HCT116 (cell line): Measurements from ENCODE around the gene LFNG. TPM values are rescaled to one million over a fixed set of nuclear protein-coding genes. Genes with fewer than 3 reads are reported as not detected.

Experiments used
- ATAC-seq: fragments of 200-7000 bp; cut with Tn5 transposase; 2 replicates; pipeline ENCODE4 v1.9.1; 2020; ENCODE audit warnings: mild to moderate bottlenecking, moderate library complexity
- BruUV-seq: library from RNA; stranded (reverse); fragments of 400-500 nt; replicated peaks from 2 replicates; lab custom pipeline; 2021; lab: Mats Ljungman, UMichigan
- CTCF ChIA-PET: fragments of 300-600 bp; sonication (Branson Sonifier 250); formaldehyde crosslinking; loops from one replicate; lab custom pipeline; 2021; ENCODE audit warnings: antibody characterized with exemption; lab: Charles Lee
- POLR2A ChIA-PET: fragments of 300-600, 350-600 bp; sonication (Branson Sonifier 250); formaldehyde crosslinking; loops from one replicate; lab custom pipeline; 2021; ENCODE audit warnings: antibody characterized with exemption; lab: Charles Lee
- RAD21 ChIA-PET, 2 experiments: fragments of 300-600 bp; sonication (Branson Sonifier 250); formaldehyde crosslinking; loops; one replicate each; lab custom pipeline; 2023; ENCODE audit warnings: low total read pairs in 2 of 2; ENCODE audit not compliant: uncharacterized antibody in 2 of 2, unreplicated experiment in 2 of 2, low non-redundant PET in 1 of 2; lab: Charles Lee
- DNase-seq: peaks from one replicate; pipeline ENCODE4 v3.0.0-alpha.2; 2010; ENCODE audit warnings: low read depth, low spot score
- H2AFZ ChIP-seq: fragments of 200-600 bp; shearing (Covaris generic), sonication (generic); 2 replicates; pipeline ENCODE4 v1.6.1; 2017; ENCODE audit warnings: low read depth, mixed run types, mixed read lengths, antibody characterized with exemption, low read length; ENCODE audit not compliant: poor library complexity, severe bottlenecking
- H3K27ac ChIP-seq: 2 replicates; pipeline ENCODE4 v1.5.1; 2012; ENCODE audit warnings: low read depth, low read length
- H3K27me3 ChIP-seq: fragments of 200-600 bp; sonication (generic); 2 replicates; pipeline ENCODE4 v1.6.1; 2016; ENCODE audit warnings: mixed run types, low read length, mixed read lengths; ENCODE audit not compliant: insufficient read depth
- H3K36me3 ChIP-seq, 2 experiments: fragments of 200-500 bp in 1 of 2; fragments of 200-600 bp in 1 of 2; sonication (Bioruptor generic) in 1 of 2; sonication (generic) in 1 of 2; 2 replicates each; pipeline versions ENCODE4 v1.5.1 to v1.6.1; 2014 to 2016; ENCODE audit warnings: low read length in 2 of 2, inconsistent platforms in 1 of 2, mixed read lengths in 1 of 2, mixed run types in 1 of 2; ENCODE audit not compliant: insufficient read depth in 2 of 2, control insufficient read depth in 1 of 2
- H3K4me1 ChIP-seq, 2 experiments: fragments of 200-600 bp in 1 of 2; sonication (generic) in 1 of 2; 2 replicates each; pipeline versions ENCODE4 v1.5.1 to v1.6.1; 2012 to 2017; ENCODE audit warnings: low read length in 2 of 2, inconsistent platforms in 1 of 2, mild to moderate bottlenecking in 1 of 2, mixed read lengths in 1 of 2, mixed run types in 1 of 2, moderate library complexity in 1 of 2; ENCODE audit not compliant: insufficient read depth in 2 of 2, control insufficient read depth in 1 of 2
- H3K4me2 ChIP-seq: fragments of 200-600 bp; sonication (generic); 2 replicates; pipeline ENCODE4 v1.6.1; 2017; ENCODE audit warnings: mixed run types, low read length, mixed read lengths
- H3K4me3 ChIP-seq, 2 experiments: fragments of 200-600 bp in 1 of 2; sonication (generic) in 1 of 2; replicated peaks in 1 of 2; 2 replicates each; pipeline ENCODE4 v1.5.1; 2011 to 2016; ENCODE audit warnings: low read length in 2 of 2, control low read depth in 1 of 2, low read depth in 1 of 2, mild to moderate bottlenecking in 1 of 2, mixed read lengths in 1 of 2, mixed run types in 1 of 2
- H3K79me2 ChIP-seq: fragments of 200-600 bp; sonication (generic); 2 replicates; pipeline ENCODE4 v1.6.1; 2017; ENCODE audit warnings: mild to moderate bottlenecking, mixed run types, low read length, moderate library complexity, mixed read lengths; ENCODE audit not compliant: insufficient read depth
- H3K9ac ChIP-seq: fragments of 200-600 bp; sonication (generic); 2 replicates; pipeline ENCODE4 v1.6.1; 2016; ENCODE audit warnings: low read length, mixed read lengths
- H3K9me2 ChIP-seq: fragments of 200-600 bp; sonication (generic), shearing (Covaris generic); 2 replicates; pipeline ENCODE4 v1.6.1; 2017; ENCODE audit warnings: mixed run types, mild to moderate bottlenecking, moderate library complexity; ENCODE audit not compliant: insufficient read depth
- H3K9me3 ChIP-seq, 2 experiments: fragments of 200-500 bp in 1 of 2; fragments of 200-600 bp in 1 of 2; sonication (Bioruptor generic) in 1 of 2; sonication (generic) in 1 of 2; 2 replicates each; pipeline ENCODE4 v1.6.1; 2014 to 2017; ENCODE audit warnings: low read length in 2 of 2, mixed read lengths in 2 of 2, inconsistent platforms in 1 of 2, low read depth in 1 of 2, mild to moderate bottlenecking in 1 of 2, mixed run types in 1 of 2, moderate library complexity in 1 of 2; ENCODE audit not compliant: control insufficient read depth in 1 of 2, insufficient read depth in 1 of 2
- H4K20me1 ChIP-seq: fragments of 200-600 bp; sonication (generic), shearing (Covaris generic); 2 replicates; pipeline ENCODE4 v1.6.1; 2017; ENCODE audit warnings: mixed run types, mild to moderate bottlenecking, moderate library complexity; ENCODE audit not compliant: insufficient read depth
- ATF3 ChIP-seq: IDR thresholded peaks from 2 replicates; pipeline ENCODE4 v1.6.1; 2012
- CEBPB ChIP-seq: IDR thresholded peaks from 2 replicates; pipeline ENCODE4 v1.6.1; 2012; ENCODE audit warnings: low read depth
- EGR1 ChIP-seq: IDR thresholded peaks from 2 replicates; pipeline ENCODE4 v1.6.1; 2012; ENCODE audit warnings: low read depth
- ELF1 ChIP-seq: IDR thresholded peaks from 2 replicates; pipeline ENCODE4 v1.6.1; 2012; ENCODE audit warnings: low read depth, borderline replicate concordance
- EZH2 ChIP-seq: fragments of 200-600 bp; sonication (generic); IDR thresholded peaks from 2 replicates; pipeline ENCODE4 v1.6.1; 2017; ENCODE audit warnings: antibody characterized with exemption, mixed run types
- FOSL1 ChIP-seq: IDR thresholded peaks from 2 replicates; pipeline ENCODE4 v1.6.1; 2012; ENCODE audit warnings: low read depth
- JUND ChIP-seq: IDR thresholded peaks from 2 replicates; pipeline ENCODE4 v1.6.1; 2012
- MAX ChIP-seq: IDR thresholded peaks from 2 replicates; pipeline ENCODE4 v1.6.1; 2012
- POLR2AphosphoS5 ChIP-seq: IDR thresholded peaks from 2 replicates; pipeline ENCODE4 v1.6.1; 2011; ENCODE audit warnings: mild to moderate bottlenecking, low read depth, low read length, moderate library complexity
- RAD21 ChIP-seq: IDR thresholded peaks from 2 replicates; pipeline ENCODE4 v1.6.1; 2012; ENCODE audit warnings: low read depth, mild to moderate bottlenecking
- SP1 ChIP-seq: IDR thresholded peaks from 2 replicates; pipeline ENCODE4 v1.6.1; 2012; ENCODE audit warnings: low read depth
- TCF7L2 ChIP-seq: IDR thresholded peaks from 2 replicates; pipeline ENCODE4 v1.7.0; 2011; ENCODE audit warnings: borderline replicate concordance, inconsistent platforms; ENCODE audit not compliant: insufficient read depth, insufficient read length; ENCODE audit errors: extremely low read depth
- YY1 ChIP-seq: IDR thresholded peaks from 2 replicates; pipeline ENCODE4 v1.6.1; 2011; ENCODE audit warnings: low read length, low read depth, moderate library complexity, mild to moderate bottlenecking; ENCODE audit not compliant: insufficient replicate concordance; ENCODE audit errors: extremely low read depth
- intact Hi-C: fragments of 100-400 bp; cut with micrococcal nuclease; formaldehyde crosslinking; loops from 2 replicates; pipeline ENCODE4 v1.10.0; 2022
- total RNA-seq: library from RNA; stranded (reverse); gene quantifications from one replicate; pipeline ENCODE4 v1.2.1, GENCODE V29; 2021; ENCODE audit not compliant: unreplicated experiment
- TF ChIP-seq, protein P1 (sequence below): IDR thresholded peaks from 2 replicates; pipeline ENCODE4 v1.6.1; 2012; ENCODE audit warnings: low read depth

The LFNG gene
- total RNA-seq, 1 experiment from 2014 or later, result 14.3 TPM

DNA sequence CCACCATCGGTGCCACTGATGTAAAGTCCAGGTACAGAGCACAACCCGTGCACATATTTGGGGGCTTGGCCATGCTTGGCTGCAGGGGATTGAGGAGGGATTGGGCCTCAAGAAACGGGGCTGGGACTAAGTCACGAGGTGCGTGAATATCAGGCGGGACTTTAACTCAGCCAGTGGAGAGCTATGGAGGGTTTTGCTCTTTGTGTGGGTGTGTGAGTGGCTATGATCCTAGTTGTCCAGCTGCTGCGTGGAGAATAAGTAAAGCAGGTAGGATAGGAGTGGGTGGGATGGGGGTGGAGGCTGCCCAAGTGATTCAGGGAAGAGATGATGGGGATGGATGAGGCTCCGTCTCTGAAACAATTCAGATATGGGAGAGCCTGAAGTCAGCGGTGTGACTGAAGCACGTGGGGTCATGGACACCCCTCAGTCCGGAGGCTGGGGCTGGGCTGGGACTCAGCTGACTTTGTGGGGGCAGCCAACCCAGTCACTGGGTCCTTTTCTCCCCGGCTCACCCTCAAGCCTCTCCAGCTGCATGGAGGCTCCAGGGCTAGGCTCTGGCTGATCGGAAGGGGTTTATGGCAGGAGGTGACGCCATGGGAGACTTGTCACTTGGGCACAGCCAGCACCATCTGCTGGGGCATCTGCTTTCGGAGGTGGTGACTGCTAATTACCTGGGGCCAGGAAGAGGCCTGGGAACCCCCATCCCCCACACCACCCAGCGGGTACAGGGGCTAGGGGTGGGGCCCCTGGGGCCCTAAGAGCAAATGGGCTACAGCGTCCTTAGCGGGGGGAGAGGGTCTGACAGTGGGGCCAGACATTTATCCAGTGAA lies 1.7 kb upstream of the LFNG start:
- TF ChIP-seq TCF7L2, result no peak
- TF ChIP-seq, protein P1, sequence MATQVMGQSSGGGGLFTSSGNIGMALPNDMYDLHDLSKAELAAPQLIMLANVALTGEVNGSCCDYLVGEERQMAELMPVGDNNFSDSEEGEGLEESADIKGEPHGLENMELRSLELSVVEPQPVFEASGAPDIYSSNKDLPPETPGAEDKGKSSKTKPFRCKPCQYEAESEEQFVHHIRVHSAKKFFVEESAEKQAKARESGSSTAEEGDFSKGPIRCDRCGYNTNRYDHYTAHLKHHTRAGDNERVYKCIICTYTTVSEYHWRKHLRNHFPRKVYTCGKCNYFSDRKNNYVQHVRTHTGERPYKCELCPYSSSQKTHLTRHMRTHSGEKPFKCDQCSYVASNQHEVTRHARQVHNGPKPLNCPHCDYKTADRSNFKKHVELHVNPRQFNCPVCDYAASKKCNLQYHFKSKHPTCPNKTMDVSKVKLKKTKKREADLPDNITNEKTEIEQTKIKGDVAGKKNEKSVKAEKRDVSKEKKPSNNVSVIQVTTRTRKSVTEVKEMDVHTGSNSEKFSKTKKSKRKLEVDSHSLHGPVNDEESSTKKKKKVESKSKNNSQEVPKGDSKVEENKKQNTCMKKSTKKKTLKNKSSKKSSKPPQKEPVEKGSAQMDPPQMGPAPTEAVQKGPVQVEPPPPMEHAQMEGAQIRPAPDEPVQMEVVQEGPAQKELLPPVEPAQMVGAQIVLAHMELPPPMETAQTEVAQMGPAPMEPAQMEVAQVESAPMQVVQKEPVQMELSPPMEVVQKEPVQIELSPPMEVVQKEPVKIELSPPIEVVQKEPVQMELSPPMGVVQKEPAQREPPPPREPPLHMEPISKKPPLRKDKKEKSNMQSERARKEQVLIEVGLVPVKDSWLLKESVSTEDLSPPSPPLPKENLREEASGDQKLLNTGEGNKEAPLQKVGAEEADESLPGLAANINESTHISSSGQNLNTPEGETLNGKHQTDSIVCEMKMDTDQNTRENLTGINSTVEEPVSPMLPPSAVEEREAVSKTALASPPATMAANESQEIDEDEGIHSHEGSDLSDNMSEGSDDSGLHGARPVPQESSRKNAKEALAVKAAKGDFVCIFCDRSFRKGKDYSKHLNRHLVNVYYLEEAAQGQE, result no peak
- no peak for TF ChIP-seq RAD21
- no peak for TF ChIP-seq FOSL1
- TF ChIP-seq SP1, result no peak
- TF ChIP-seq YY1, result no peak
- TF ChIP-seq ELF1, result no peak
- no peak for TF ChIP-seq POLR2AphosphoS5
- no peak for TF ChIP-seq CEBPB
- no peak for TF ChIP-seq JUND
- no peak for TF ChIP-seq EZH2
- TF ChIP-seq EGR1, result no peak
- TF ChIP-seq ATF3, result no peak
- TF ChIP-seq MAX, result no peak
- CTCF ChIA-PET, result no interaction called here
- POLR2A ChIA-PET, result no interaction called here
- Histone ChIP-seq H2AFZ (no peak overlapping the region), H3K4me1 (peaks cover 28 to 55% of the 10 kb centered on the region in 2 experiments), H4K20me1 (no peaks in the 10 kb centered on the region), H3K9me3 (no peaks in the 10 kb centered on the region), H3K4me2 (no peak overlapping the region), H3K27ac (no peak overlapping the region), H3K9ac (no peak overlapping the region), H3K36me3 (no peaks in the 10 kb centered on the region), H3K4me3 (no peak overlapping the region), H3K79me2 (peaks cover 13% of the 10 kb centered on the region; the same call in 1 of the 2 replicates), H3K9me2 (no peaks in the 10 kb centered on the region), H3K27me3 (no peaks in the 10 kb centered on the region)
- ATAC-seq, result no peak
- BruUV-seq, result no TSS peak
- RAD21 ChIA-PET, result no interaction called here
- intact Hi-C loops, result no loop called here
- no peak for DNase-seq
